Measurements from ENCODE around the gene PUM1. TPM values are rescaled to one million over a fixed set of nuclear protein-coding genes. Genes with fewer than 3 reads are reported as not detected.

PUM1 gene
- total RNA-seq, 1 donor from 2014 or later = 68.1 TPM

- no peak for DNase-seq
These were observed 160.6 kb downstream of the PUM1 start for GRCh38 chr1:30904962-30905335.

- DNase-seq = no peak
These were observed 161.1 kb downstream of the PUM1 start for GRCh38 chr1:30904191-30904961.

GRCh38 chr1:30903343-30904034 lies 162.0 kb downstream of the PUM1 start:
- DNase-seq = no peak

GRCh38 chr1:30902593-30903290 lies 162.8 kb downstream of the PUM1 start:
- no peak for DNase-seq

- peak; percentile 21 for DNase-seq
These were observed 163.5 kb downstream of the PUM1 start for GRCh38 chr1:30901798-30902581.

GRCh38 chr1:30900931-30901560 lies 164.5 kb downstream of the PUM1 start:
- DNase-seq = no peak

GRCh38 chr1:30900486-30900885 lies 165.0 kb downstream of the PUM1 start:
- no peak for DNase-seq

GRCh38 chr1:30899577-30900389 lies 165.7 kb downstream of the PUM1 start:
- DNase-seq = no peak

GRCh38 chr1:30898031-30898815 lies 167.3 kb downstream of the PUM1 start:
- no peak for DNase-seq

GRCh38 chr1:30896905-30897304 lies 168.6 kb downstream of the PUM1 start:
- DNase-seq = no peak

GRCh38 chr1:30895944-30896660 lies 169.4 kb downstream of the PUM1 start:
- DNase-seq = no peak

- DNase-seq = no peak
These were observed 170.1 kb downstream of the PUM1 start for GRCh38 chr1:30895382-30895943.

- no peak for DNase-seq
These were observed 171.0 kb downstream of the PUM1 start for GRCh38 chr1:30894508-30894973.

- no peak for DNase-seq
These were observed 171.6 kb downstream of the PUM1 start for GRCh38 chr1:30893776-30894507.

- DNase-seq = no peak
These were observed 172.8 kb downstream of the PUM1 start for GRCh38 chr1:30892671-30893073.

GRCh38 chr1:30891227-30891552 lies 174.3 kb downstream of the PUM1 start:
- DNase-seq = no peak

GRCh38 chr1:30890502-30891226 lies 174.9 kb downstream of the PUM1 start:
- DNase-seq = no peak

GRCh38 chr1:30889511-30889910 lies 176.0 kb downstream of the PUM1 start:
- no peak for DNase-seq

Data from dermis blood vessel endothelial cell (primary cell).